Measurements from ENCODE around the gene CCDC197.

DNA sequence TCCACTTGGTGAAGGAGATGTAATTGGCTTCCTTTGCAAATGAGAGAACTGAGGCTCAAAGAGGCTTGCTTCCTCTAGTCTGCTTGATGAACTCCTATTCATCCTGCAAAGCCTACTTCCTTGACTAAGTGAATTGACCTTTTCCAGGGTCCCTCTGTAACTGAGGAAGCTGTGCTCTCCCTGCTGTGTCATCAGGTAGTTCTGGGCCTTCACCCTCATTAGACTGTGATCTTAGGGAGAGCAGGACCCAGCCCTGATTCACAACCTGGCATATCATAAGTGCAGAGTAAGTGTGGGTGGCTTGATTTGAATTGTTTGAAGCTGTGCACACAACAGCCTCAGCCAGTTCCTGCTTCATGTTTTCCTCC, 37.0 kb upstream of the CCDC197 start:
- TF ChIP-seq CTCF (tag by site-specific recombination; IDR thresholded peaks at IDR 0.05) (no peak), OSR2 (tag by site-specific recombination; IDR thresholded peaks at IDR 0.05) (no peak), TCF7L2 (IDR thresholded peaks at IDR 0.05; ENCODE audit: borderline replicate concordance, low read depth, low read length) (no peak), ZSCAN4 (tag by site-specific recombination; IDR thresholded peaks at IDR 0.05) (no peak)
